Germinal center (tissue), 1 donor: ENCODE measurements around the gene NPHP1.
"Not testable (repeated sequence)": the region's sequence is repeated elsewhere in the genome, so short reads cannot be mapped to it uniquely, and the experiment has no call there.

Source experiments
- DNase-seq: peaks from one replicate; pipeline ENCODE4 v3.0.0; 2012; ENCODE audit warnings: mixed read lengths, low spot score

Gene NPHP1

GRCh38 chr2:110204408-110205385 is at the start of gene NPHP1:
NPHP1 (minus strand) TSS chr2:110205013; CDS start chr2:110204968, 45 bp downstream.
- peak; percentile 91 for DNase-seq

GRCh38 chr2:110248081-110248795 is 43.4 kb upstream of the NPHP1 start:
- not testable (repeated sequence) for DNase-seq

GRCh38 chr2:110245488-110246435 is 40.9 kb upstream of the NPHP1 start:
- not testable (repeated sequence) for DNase-seq

- not testable (repeated sequence) for DNase-seq
These were observed 38.5 kb upstream of the NPHP1 start for GRCh38 chr2:110243283-110243682.

- DNase-seq, result not testable (repeated sequence)
These were observed 29.7 kb upstream of the NPHP1 start for GRCh38 chr2:110234514-110234913.

- not testable (repeated sequence) for DNase-seq
These were observed 25.1 kb upstream of the NPHP1 start for GRCh38 chr2:110229886-110230285.

GRCh38 chr2:110222626-110223025 is 17.8 kb upstream of the NPHP1 start:
- not testable (repeated sequence) for DNase-seq

- DNase-seq, result no peak
These were observed 17.1 kb upstream of the NPHP1 start for GRCh38 chr2:110221938-110222337.

- DNase-seq, result no peak
These were observed 15.4 kb upstream of the NPHP1 start for GRCh38 chr2:110220190-110220564.

GRCh38 chr2:110219496-110220189 is 14.8 kb upstream of the NPHP1 start:
- no peak for DNase-seq

GRCh38 chr2:110218889-110219288 is 14.1 kb upstream of the NPHP1 start:
- DNase-seq, result not testable (repeated sequence)

GRCh38 chr2:110216803-110217202 is 12.0 kb upstream of the NPHP1 start:
- no peak for DNase-seq

- DNase-seq, result no peak
These were observed 11.4 kb upstream of the NPHP1 start for GRCh38 chr2:110216199-110216598.

- DNase-seq, result no peak
These were observed 10.8 kb upstream of the NPHP1 start for GRCh38 chr2:110215566-110216158.

GRCh38 chr2:110215091-110215490 is 10.3 kb upstream of the NPHP1 start:
- no peak for DNase-seq

GRCh38 chr2:110213522-110213921 is 8.7 kb upstream of the NPHP1 start:
- DNase-seq, result not testable (repeated sequence)

GRCh38 chr2:110211938-110212858 is 7.4 kb upstream of the NPHP1 start, which contains the start of gene MTLN:
MTLN (minus strand) TSS chr2:110212547; CDS start chr2:110212525, 22 bp downstream.
- DNase-seq, result peak; percentile 62

GRCh38 chr2:110205660-110206455 is 1.0 kb upstream of the NPHP1 start:
- no peak for DNase-seq

- no peak for DNase-seq
These were observed 6.8 kb downstream of the NPHP1 start for GRCh38 chr2:110198016-110198415.
